ENCODE data around the gene SPAG17.

The SPAG17 gene

DNA sequence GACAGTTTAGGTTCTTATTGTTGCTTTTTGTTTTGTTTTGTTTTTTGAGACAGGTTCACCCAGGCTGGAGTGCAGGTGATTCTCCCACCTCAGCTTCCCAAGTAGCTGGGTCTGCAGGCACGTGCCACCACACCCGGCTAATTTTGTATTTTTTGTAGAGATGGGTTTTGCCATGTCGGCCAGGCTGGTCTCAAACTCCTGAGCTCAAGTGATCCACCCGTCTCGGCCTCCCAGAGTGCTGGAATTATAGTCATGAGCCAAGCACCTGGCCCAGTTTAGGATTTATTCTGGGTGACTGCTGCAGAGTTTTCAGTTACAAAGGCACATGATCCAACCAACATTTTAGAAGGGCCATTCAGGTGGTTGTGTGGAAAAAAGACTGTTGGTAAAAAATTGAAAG is 102.0 kb downstream of the SPAG17 start:
- no peak overlapping the region for H3K27ac ChIP-seq
- H3K27me3 ChIP-seq (ENCODE audit: insufficient read depth, low read depth, severe bottlenecking), result no peaks in the 10 kb centered on the region
- DNase-seq, result no peak
- TF ChIP-seq, protein P1, sequence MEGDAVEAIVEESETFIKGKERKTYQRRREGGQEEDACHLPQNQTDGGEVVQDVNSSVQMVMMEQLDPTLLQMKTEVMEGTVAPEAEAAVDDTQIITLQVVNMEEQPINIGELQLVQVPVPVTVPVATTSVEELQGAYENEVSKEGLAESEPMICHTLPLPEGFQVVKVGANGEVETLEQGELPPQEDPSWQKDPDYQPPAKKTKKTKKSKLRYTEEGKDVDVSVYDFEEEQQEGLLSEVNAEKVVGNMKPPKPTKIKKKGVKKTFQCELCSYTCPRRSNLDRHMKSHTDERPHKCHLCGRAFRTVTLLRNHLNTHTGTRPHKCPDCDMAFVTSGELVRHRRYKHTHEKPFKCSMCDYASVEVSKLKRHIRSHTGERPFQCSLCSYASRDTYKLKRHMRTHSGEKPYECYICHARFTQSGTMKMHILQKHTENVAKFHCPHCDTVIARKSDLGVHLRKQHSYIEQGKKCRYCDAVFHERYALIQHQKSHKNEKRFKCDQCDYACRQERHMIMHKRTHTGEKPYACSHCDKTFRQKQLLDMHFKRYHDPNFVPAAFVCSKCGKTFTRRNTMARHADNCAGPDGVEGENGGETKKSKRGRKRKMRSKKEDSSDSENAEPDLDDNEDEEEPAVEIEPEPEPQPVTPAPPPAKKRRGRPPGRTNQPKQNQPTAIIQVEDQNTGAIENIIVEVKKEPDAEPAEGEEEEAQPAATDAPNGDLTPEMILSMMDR (IDR thresholded peaks at IDR 0.05; ENCODE audit: low read depth, low read length), result no peak
- H3K36me3 ChIP-seq, result no peaks in the 10 kb centered on the region
- H3K4me3 ChIP-seq (ENCODE audit: low read depth, low read length), result no peak overlapping the region
- H3K9me3 ChIP-seq (ENCODE audit: severe bottlenecking), result no peaks in the 10 kb centered on the region

- no peak overlapping the region for H3K27ac ChIP-seq
- H3K4me3 ChIP-seq (ENCODE audit: low read depth, low read length), result no peak overlapping the region
- H3K27me3 ChIP-seq (ENCODE audit: insufficient read depth, low read depth, severe bottlenecking), result no peaks in the 10 kb centered on the region
- TF ChIP-seq, protein P1 (IDR thresholded peaks at IDR 0.05; ENCODE audit: low read depth, low read length), result no peak
- H3K9me3 ChIP-seq (ENCODE audit: severe bottlenecking), result no peaks in the 10 kb centered on the region
- no peaks in the 10 kb centered on the region for H3K36me3 ChIP-seq
- no peak for DNase-seq
Measured at GRCh38 chr1:118081387-118081786, 103.6 kb downstream of the SPAG17 start.

GRCh38 chr1:118077331-118078045 is 107.5 kb downstream of the SPAG17 start:
- peak; percentile 7 for DNase-seq
- no peak overlapping the region for H3K27ac ChIP-seq
- TF ChIP-seq, protein P1 (IDR thresholded peaks at IDR 0.05; ENCODE audit: low read depth, low read length), result no peak

DNA sequence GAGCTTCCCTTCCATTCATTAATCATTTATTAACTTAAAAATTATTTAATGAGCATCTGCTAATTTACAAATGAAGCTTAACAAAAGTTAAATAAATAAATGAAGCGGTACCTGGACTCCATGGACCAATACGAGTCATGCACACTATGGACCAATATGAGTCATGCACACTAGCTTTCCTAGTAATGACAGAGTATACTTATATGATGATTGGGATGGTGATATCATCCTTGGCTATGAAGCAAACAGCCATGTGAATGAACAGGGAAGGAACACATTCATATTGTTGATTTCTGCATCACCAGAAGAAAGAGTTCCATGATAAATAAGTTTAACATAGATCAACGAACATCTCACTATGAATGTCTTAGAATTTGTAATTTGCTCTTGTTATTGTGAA is 109.9 kb downstream of the SPAG17 start:
- Histone ChIP-seq H3K27me3 (ENCODE audit: insufficient read depth, low read depth, severe bottlenecking) (no peaks in the 10 kb centered on the region), H3K9me3 (ENCODE audit: severe bottlenecking) (no peaks in the 10 kb centered on the region), H3K36me3 (no peaks in the 10 kb centered on the region), H3K4me3 (ENCODE audit: low read depth, low read length) (no peak overlapping the region), H3K27ac (no peak overlapping the region)
- DNase-seq, result no peak
- TF ChIP-seq, protein P1 (IDR thresholded peaks at IDR 0.05; ENCODE audit: low read depth, low read length), result no peak

More at GRCh38 chr1:118077331-118078045, 107.5 kb downstream of the SPAG17 start:
- no peaks in the 10 kb centered on the region for H3K36me3 ChIP-seq
- H3K4me3 ChIP-seq (ENCODE audit: low read depth, low read length), result no peak overlapping the region
- H3K9me3 ChIP-seq (ENCODE audit: severe bottlenecking), result no peaks in the 10 kb centered on the region
- no peaks in the 10 kb centered on the region for H3K27me3 ChIP-seq (ENCODE audit: insufficient read depth, low read depth, severe bottlenecking)

GRCh38 chr1:118073648-118074435 is 111.2 kb downstream of the SPAG17 start:
- no peak overlapping the region for H3K27ac ChIP-seq
- TF ChIP-seq, protein P1 (IDR thresholded peaks at IDR 0.05; ENCODE audit: low read depth, low read length), result no peak

More at GRCh38 chr1:118073648-118074435, 111.2 kb downstream of the SPAG17 start:
- Histone ChIP-seq H3K9me3 (ENCODE audit: severe bottlenecking) (no peaks in the 10 kb centered on the region), H3K4me3 (ENCODE audit: low read depth, low read length) (no peak overlapping the region), H3K27me3 (ENCODE audit: insufficient read depth, low read depth, severe bottlenecking) (no peaks in the 10 kb centered on the region), H3K36me3 (no peaks in the 10 kb centered on the region)
- no peak for DNase-seq
